Loucy (cell line): ENCODE results near the gene GOLGA5.

Experiments
- H2AFZ ChIP-seq: fragments of 200-600 bp; sonication (generic); 2 replicates; pipeline ENCODE4 v1.6.0; 2016; ENCODE audit warnings: antibody characterized with exemption, mild to moderate bottlenecking, low read length, moderate library complexity
- H3F3A ChIP-seq: fragments of 200-600 bp; 2 replicates; pipeline ENCODE4 v1.6.0; 2016; ENCODE audit warnings: antibody characterized with exemption, low read depth, mild to moderate bottlenecking
- H3K27me3 ChIP-seq: fragments of 200-600 bp; sonication (generic); 2 replicates; pipeline ENCODE4 v1.6.1; 2014; ENCODE audit warnings: low read length, mild to moderate bottlenecking; ENCODE audit not compliant: insufficient read depth, poor library complexity, severe bottlenecking
- H3K36me3 ChIP-seq: fragments of 200-600 bp; sonication (generic); 2 replicates; pipeline ENCODE4 v1.6.1; 2016; ENCODE audit warnings: low read length; ENCODE audit not compliant: insufficient read depth
- H3K4me1 ChIP-seq: fragments of 200-600 bp; sonication (generic); 2 replicates; pipeline ENCODE4 v1.5.1; 2014; ENCODE audit warnings: low read length, mild to moderate bottlenecking; ENCODE audit not compliant: insufficient read depth, poor library complexity, severe bottlenecking
- H3K4me2 ChIP-seq: fragments of 200-600 bp; sonication (generic); 2 replicates; pipeline ENCODE4 v1.6.0; 2014; ENCODE audit warnings: antibody characterized with exemption, low read length, low read depth, mild to moderate bottlenecking; ENCODE audit not compliant: poor library complexity, severe bottlenecking
- H3K4me3 ChIP-seq: fragments of 200-600 bp; sonication (generic); 2 replicates; pipeline ENCODE4 v1.5.1; 2014; ENCODE audit warnings: low read length, mild to moderate bottlenecking, mixed read lengths; ENCODE audit not compliant: poor library complexity, severe bottlenecking
- H3K79me2 ChIP-seq: fragments of 200-600 bp; sonication (generic); 2 replicates; pipeline ENCODE4 v1.6.1; 2014; ENCODE audit warnings: low read length; ENCODE audit not compliant: insufficient read depth
- H3K9ac ChIP-seq: fragments of 200-600 bp; sonication (generic); 2 replicates; pipeline ENCODE4 v1.6.0; 2014; ENCODE audit warnings: mild to moderate bottlenecking, low read depth, low read length, moderate library complexity; ENCODE audit not compliant: poor library complexity, severe bottlenecking
- H3K9me2 ChIP-seq: fragments of 200-600 bp; sonication (generic); replicated peaks from 2 replicates; pipeline ENCODE4 v1.6.1; 2016; ENCODE audit warnings: low read depth, low read length, mixed read lengths
- H3K9me3 ChIP-seq: fragments of 200-600 bp; sonication (generic); 2 replicates; pipeline ENCODE4 v1.6.1; 2014; ENCODE audit warnings: mild to moderate bottlenecking, antibody characterized with exemption, low read length, low read depth; ENCODE audit not compliant: insufficient read depth
- H4K20me1 ChIP-seq: fragments of 200-600 bp; sonication (generic); 2 replicates; pipeline ENCODE4 v1.6.0; 2014; ENCODE audit warnings: antibody characterized with exemption, low read length, mild to moderate bottlenecking; ENCODE audit not compliant: insufficient read depth, poor library complexity, severe bottlenecking
- CTCF ChIP-seq: fragments of 200-600 bp; sonication (generic); conservative IDR thresholded peaks from 2 replicates; pipeline ENCODE4 v1.5.1; 2014; ENCODE audit warnings: mild to moderate bottlenecking, antibody characterized with exemption, low read length
- EZH2phosphoT487 ChIP-seq: fragments of 200-600 bp; IDR thresholded peaks from 2 replicates; pipeline ENCODE4 v1.6.1; 2018; ENCODE audit warnings: antibody characterized with exemption, mild to moderate bottlenecking, moderate library complexity, borderline replicate concordance

Gene GOLGA5

GRCh38 chr14:92754966-92755365 lies 39.1 kb upstream of the GOLGA5 start:
- Histone ChIP-seq H3K4me2 (no peak overlapping the region), H4K20me1 (no peaks in the 10 kb centered on the region), H3K4me3 (no peak overlapping the region), H3K79me2 (no peaks in the 10 kb centered on the region), H3K9me3 (no peaks in the 10 kb centered on the region), H3F3A (0 out of 2 replicates have a peak, but pooled peaks cover 3% of the 10 kb centered on the region), H3K9me2 (no peaks in the 10 kb centered on the region), H3K4me1 (peaks cover 68% of the 10 kb centered on the region), H3K27me3 (no peaks in the 10 kb centered on the region), H3K36me3 (no peaks in the 10 kb centered on the region), H2AFZ (peak overlapping the region; percentile 47; the same call in 1 of the 2 replicates), H3K9ac (no peak overlapping the region)
- TF ChIP-seq EZH2phosphoT487 = no peak
- no peak for TF ChIP-seq CTCF

- no peak overlapping the region for H3K9ac ChIP-seq
- no peaks in the 10 kb centered on the region for H4K20me1 ChIP-seq
- H3K27me3 ChIP-seq = no peaks in the 10 kb centered on the region
- no peak overlapping the region for H3K4me2 ChIP-seq
- H3K4me3 ChIP-seq = no peak overlapping the region
- no peaks in the 10 kb centered on the region for H3K9me3 ChIP-seq
- H3K79me2 ChIP-seq = no peaks in the 10 kb centered on the region
- H3K36me3 ChIP-seq = no peaks in the 10 kb centered on the region
- peaks cover 69% of the 10 kb centered on the region for H3K4me1 ChIP-seq
- peak overlapping the region; percentile 47; the same call in 1 of the 2 replicates for H2AFZ ChIP-seq
- TF ChIP-seq CTCF (no peak), EZH2phosphoT487 (no peak)
- no peaks in the 10 kb centered on the region for H3F3A ChIP-seq
- H3K9me2 ChIP-seq = no peaks in the 10 kb centered on the region
Measured at GRCh38 chr14:92755495-92755894, 38.6 kb upstream of the GOLGA5 start.

GRCh38 chr14:92756446-92756845 lies 37.7 kb upstream of the GOLGA5 start:
- H3K36me3 ChIP-seq = no peaks in the 10 kb centered on the region
- H3K9me2 ChIP-seq = no peaks in the 10 kb centered on the region
- H3K4me1 ChIP-seq = peaks cover 71% of the 10 kb centered on the region
- no peak overlapping the region for H3K9ac ChIP-seq
- H4K20me1 ChIP-seq = no peaks in the 10 kb centered on the region
- TF ChIP-seq CTCF (no peak), EZH2phosphoT487 (no peak)
- H3F3A ChIP-seq = no peaks in the 10 kb centered on the region
- H3K9me3 ChIP-seq = no peaks in the 10 kb centered on the region
- no peak overlapping the region for H2AFZ ChIP-seq
- no peak overlapping the region for H3K4me3 ChIP-seq
- no peak overlapping the region for H3K4me2 ChIP-seq
- no peaks in the 10 kb centered on the region for H3K79me2 ChIP-seq
- no peaks in the 10 kb centered on the region for H3K27me3 ChIP-seq
